ENCODE data around the gene CHDH. TPM values are rescaled to one million over a fixed set of nuclear protein-coding genes. Genes with fewer than 3 reads are reported as not detected.

CHDH gene
- polyA plus RNA-seq, 3 donors = not detected

- peak in 2 of 3 donors; percentile 4 to 39 for DNase-seq
- Histone ChIP-seq H3K36me3 (replicated peaks in 1 of 2; ENCODE audit: control insufficient read depth in 1 of 2, insufficient read depth in 2 of 2, low read length in 2 of 2) (peaks cover 9 to 26% of the 10 kb centered on the region in 2 donors), H3K4me2 (replicated peaks; ENCODE audit: extremely low read depth, low read length, poor library complexity, severe bottlenecking) (peak overlapping the region; percentile 84), H3K79me2 (ENCODE audit: insufficient read depth, low read length) (peaks cover 41% of the 10 kb centered on the region), H3K4me1 (ENCODE audit: control insufficient read depth in 1 of 2, insufficient read depth in 2 of 2, low read length in 2 of 2) (peaks cover 19 to 22% of the 10 kb centered on the region in 2 donors), H2AFZ (ENCODE audit: insufficient read depth, low read depth, low read length, poor library complexity, severe bottlenecking) (peak overlapping the region; percentile 47), H3K27ac (ENCODE audit: low read depth in 1 of 2, low read length in 2 of 2) (peak overlapping the region; percentile 74 to 96), H3K9me3 (replicated peaks in 1 of 2; ENCODE audit: control insufficient read depth in 1 of 2, insufficient read depth in 1 of 2, low read length in 2 of 2) (no peaks in the 10 kb centered on the region), H3K4me3 (replicated peaks in 1 of 3; ENCODE audit: low read depth in 2 of 3, low read length in 3 of 3) (peak overlapping the region; percentile 79 to 95 (median 92)), H3K9ac (ENCODE audit: insufficient read depth, low read length, poor library complexity, severe bottlenecking) (peak overlapping the region; percentile 95), H4K20me1 (ENCODE audit: insufficient read depth, low read length) (peaks cover 4% of the 10 kb centered on the region), H3K27me3 (ENCODE audit: control insufficient read depth in 2 of 2, insufficient read depth in 2 of 2, low read length in 2 of 2) (peaks cover 19 to 28% of the 10 kb centered on the region in 2 donors)
- H3K4me3 Mint-ChIP-seq = peak overlapping the region; percentile 85 to 89
- intact Hi-C loops (cut with micrococcal nuclease) = loop anchor here in 1 of 2 donors (5.0 kb wide), 1 partner anchor 544 kb away; the partner anchor contains the start of gene DCP1A
- H3K36me3 Mint-ChIP-seq = peaks cover 33 to 48% of the 10 kb centered on the region in 2 donors
- 11% methylated on average over 21 of the region's 21 CpGs for WGBS (ENCODE audit: insufficient coverage)
- H3K27me3 Mint-ChIP-seq (ENCODE audit: low read depth in 3 of 3) = peaks cover 9 to 17% (median 15%) of the 10 kb centered on the region in 3 donors
- peak overlapping the region; percentile 95 to 99 (median 98) for H3K27ac Mint-ChIP-seq
- no peak for TF ChIP-seq CTCF (IDR thresholded peaks at IDR 0.05)
- peaks cover 26% of the 10 kb centered on the region for H3K4me1 Mint-ChIP-seq
- H3K9me3 Mint-ChIP-seq = peaks cover 0 to 12% (median 2%) of the 10 kb centered on the region in 7 donors
Observed at GRCh38 chr3:53890726-53891475, 44.7 kb upstream of the CHDH start.

DNA sequence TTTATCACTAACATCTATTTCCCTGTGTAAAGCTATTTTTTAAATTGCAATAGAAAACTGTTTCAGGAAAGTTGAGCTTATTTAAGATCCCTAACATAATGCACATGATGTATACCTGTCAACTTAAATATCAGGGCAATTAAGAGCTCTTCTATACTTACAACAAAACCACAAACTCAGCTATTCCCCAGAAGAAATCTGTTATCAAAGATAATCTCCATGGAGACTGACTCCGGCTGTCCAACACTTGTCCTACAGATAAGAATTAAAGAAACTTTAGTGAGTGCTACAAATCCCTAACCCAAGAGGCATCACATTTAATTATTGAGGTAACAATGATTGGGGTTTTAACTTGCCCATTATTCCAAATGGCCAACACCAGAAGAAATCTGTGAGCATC is 42.0 kb upstream of the CHDH start:
- Mint-ChIP-seq H3K4me1 (peaks cover 26% of the 10 kb centered on the region), H3K27me3 (ENCODE audit: low read depth in 3 of 3) (peaks cover under 1 to 2% (median under 1%) of the 10 kb centered on the region in 3 donors), H3K9me3 (peaks cover 0 to 11% (median 2%) of the 10 kb centered on the region in 7 donors), H3K4me3 (no peak overlapping the region), H3K27ac (peak overlapping the region in 1 of 7 donors; percentile 19), H3K36me3 (peaks cover 44 to 64% of the 10 kb centered on the region in 2 donors)
- Histone ChIP-seq H3K4me2 (replicated peaks; ENCODE audit: extremely low read depth, low read length, poor library complexity, severe bottlenecking) (no peak overlapping the region), H4K20me1 (ENCODE audit: insufficient read depth, low read length) (peaks cover 4% of the 10 kb centered on the region), H3K27me3 (ENCODE audit: control insufficient read depth in 2 of 2, insufficient read depth in 2 of 2, low read length in 2 of 2) (peaks cover 0 to 3% of the 10 kb centered on the region in 2 donors), H3K9me3 (replicated peaks in 1 of 2; ENCODE audit: control insufficient read depth in 1 of 2, insufficient read depth in 1 of 2, low read length in 2 of 2) (no peaks in the 10 kb centered on the region), H3K36me3 (replicated peaks in 1 of 2; ENCODE audit: control insufficient read depth in 1 of 2, insufficient read depth in 2 of 2, low read length in 2 of 2) (peaks cover 31 to 51% of the 10 kb centered on the region in 2 donors), H3K27ac (ENCODE audit: low read depth in 1 of 2, low read length in 2 of 2) (no peak overlapping the region), H3K9ac (ENCODE audit: insufficient read depth, low read length, poor library complexity, severe bottlenecking) (no peak overlapping the region), H3K4me3 (replicated peaks in 1 of 3; ENCODE audit: low read depth in 2 of 3, low read length in 3 of 3) (no peak overlapping the region), H3K4me1 (ENCODE audit: control insufficient read depth in 1 of 2, insufficient read depth in 2 of 2, low read length in 2 of 2) (peaks cover 19 to 22% of the 10 kb centered on the region in 2 donors), H2AFZ (ENCODE audit: insufficient read depth, low read depth, low read length, poor library complexity, severe bottlenecking) (no peak overlapping the region), H3K79me2 (ENCODE audit: insufficient read depth, low read length) (peaks cover 41% of the 10 kb centered on the region)
- intact Hi-C loops (cut with micrococcal nuclease) = loop anchor here in 1 of 2 donors (10.0 kb wide), 1 partner anchor 143 kb away; no protein-coding TSS in a partner anchor
- TF ChIP-seq CTCF (IDR thresholded peaks at IDR 0.05) = no peak
- DNase-seq = no peak
- no CpG with 5 or more reads among the region's 1 CpG for WGBS (ENCODE audit: insufficient coverage)
